ENCODE results near the gene ZNF428. TPM values are rescaled to one million over a fixed set of nuclear protein-coding genes. Genes with fewer than 3 reads are reported as not detected.
"Not testable (repeated sequence)": the region's sequence is repeated elsewhere in the genome, so short reads cannot be mapped to it uniquely, and the experiment has no call there.

Gene ZNF428
- total and polyA plus RNA-seq, 7 donors, result 18.0 to 40.2 (median 33.6) TPM

DNA sequence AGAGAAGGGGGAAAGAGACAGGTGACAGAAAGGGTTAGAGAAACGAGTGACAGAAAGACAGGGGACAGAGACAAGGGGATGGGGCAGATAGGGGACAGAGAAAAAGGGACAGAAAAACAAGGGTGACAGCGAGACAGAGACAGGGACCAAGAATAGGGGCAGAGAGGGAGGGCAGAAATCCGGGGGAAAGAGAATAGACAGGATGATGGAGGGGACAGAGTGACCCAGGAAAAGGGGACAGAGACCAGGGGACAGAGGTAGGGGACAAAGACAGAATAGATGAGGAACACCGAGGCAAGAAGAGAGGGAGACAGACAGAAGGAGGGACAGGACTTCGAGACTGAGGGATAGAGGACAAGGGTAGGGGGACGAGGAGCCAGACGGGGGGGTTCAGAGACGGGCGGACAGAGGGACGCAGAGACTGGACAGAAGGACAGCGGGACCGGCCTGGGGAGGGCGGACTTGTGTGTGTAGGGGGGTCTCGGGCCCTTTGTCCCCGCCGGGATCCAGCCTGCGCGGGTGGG lies 19.6 kb upstream of the ZNF428 start:
- no peaks in the 10 kb centered on the region for H3K9me3 ChIP-seq
- no peaks in the 10 kb centered on the region for H3K36me3 ChIP-seq
- no peak for TF ChIP-seq EP300 (IDR thresholded peaks at IDR 0.05)
- no peak for TF ChIP-seq POLR2A (IDR thresholded peaks at IDR 0.05)
- no peak for DNase-seq
- H3K27me3 ChIP-seq, result no peaks in the 10 kb centered on the region
- H3K27ac ChIP-seq, result peak overlapping the region; percentile 54 to 73 (median 63)
- 7 to 11% methylated on average over 18 of the region's 18 CpGs for WGBS, 2 donors
- intact Hi-C loops (cut with DNase I), result no loop called here
- peak overlapping the region; percentile 36 to 69 (median 62) for H3K4me3 ChIP-seq
- peaks cover 0 to 19% (median 14%) of the 10 kb centered on the region in 4 donors for H3K4me1 ChIP-seq

DNA sequence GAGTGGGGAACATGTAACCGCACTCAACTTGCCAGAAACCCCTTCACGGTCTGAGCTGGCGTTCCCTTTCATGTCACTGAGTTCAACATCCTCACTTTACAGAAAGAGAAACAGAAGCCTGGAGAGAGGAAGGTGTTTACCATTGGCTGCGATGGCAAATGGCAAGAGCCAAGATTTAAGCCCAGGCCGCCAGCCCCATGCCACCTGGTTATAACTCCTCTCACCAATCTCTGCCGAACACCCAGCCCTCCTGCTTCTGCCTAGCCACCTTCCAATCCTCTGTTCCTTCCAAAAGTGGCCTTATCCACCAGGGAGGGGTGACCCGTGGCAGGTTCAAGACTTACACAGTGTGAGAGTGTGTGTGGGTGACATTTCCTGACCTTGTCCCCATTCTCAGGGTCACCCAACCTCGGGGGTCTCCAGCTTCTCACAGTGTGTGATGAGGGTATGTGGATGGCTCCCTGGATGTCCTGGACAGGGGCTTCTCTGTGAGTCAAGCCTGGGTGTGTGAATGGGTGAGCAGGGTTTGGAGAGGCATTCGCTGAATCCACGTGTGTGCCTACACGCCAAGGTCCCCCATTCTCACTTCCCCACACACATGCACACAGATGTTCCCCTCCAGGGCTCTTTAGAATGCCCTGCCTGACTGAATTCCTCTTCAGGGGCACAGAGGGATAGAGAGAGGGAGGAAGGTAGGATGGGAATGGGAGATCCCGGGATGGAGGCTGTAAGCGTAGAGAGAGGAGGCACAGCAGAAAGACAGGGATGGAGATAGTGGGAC lies 19.0 kb upstream of the ZNF428 start:
- H3K36me3 ChIP-seq, result no peaks in the 10 kb centered on the region
- intact Hi-C loops (cut with DNase I), result no loop called here
- no peak for DNase-seq
- H3K9me3 ChIP-seq, result no peaks in the 10 kb centered on the region
- H3K4me3 ChIP-seq, result peak overlapping the region in 1 of 4 donors; percentile 69
- TF ChIP-seq POLR2AphosphoS5 (IDR thresholded peaks at IDR 0.05) (no peak), POLR2A (IDR thresholded peaks at IDR 0.05) (no peak), CTCF (IDR thresholded peaks at IDR 0.05) (no peak), EP300 (IDR thresholded peaks at IDR 0.05) (no peak)
- H3K27me3 ChIP-seq, result no peaks in the 10 kb centered on the region
- peak overlapping the region; percentile 54 to 73 (median 63) for H3K27ac ChIP-seq
- peaks cover 0 to 19% (median 14%) of the 10 kb centered on the region in 4 donors for H3K4me1 ChIP-seq
- WGBS, 2 donors, result 76 to 81% methylated on average over 13 of the region's 13 CpGs

DNA sequence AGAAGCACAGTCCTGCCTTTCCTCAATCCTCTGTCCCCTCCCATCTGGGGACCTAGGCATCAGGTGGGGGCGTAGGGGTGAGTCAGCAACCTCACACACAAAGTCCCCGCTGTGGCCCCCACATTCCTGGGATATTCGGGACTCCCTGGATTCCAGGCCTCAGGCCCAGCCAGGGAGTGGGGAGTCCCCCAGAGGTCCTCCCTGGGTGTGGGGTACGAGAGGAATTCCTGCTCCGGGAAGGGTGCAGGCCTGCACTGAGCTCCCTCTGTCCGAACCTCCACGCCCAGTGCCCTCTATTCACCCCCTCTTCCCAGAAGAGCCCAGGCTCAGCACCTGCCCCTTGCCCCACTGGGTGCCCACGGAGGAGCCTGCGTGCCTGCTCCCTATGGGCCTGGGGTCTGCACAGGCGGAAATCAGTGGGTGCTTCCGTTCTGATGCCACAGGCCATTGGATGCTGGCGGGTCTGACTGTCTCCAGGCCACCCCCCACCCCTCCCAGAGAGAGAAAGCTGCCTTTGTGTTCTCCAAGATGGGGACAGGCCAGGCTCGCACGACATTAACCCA lies 16.8 kb upstream of the ZNF428 start:
- Histone ChIP-seq H3K9me3 (no peaks in the 10 kb centered on the region), H3K27ac (peak overlapping the region; percentile 41 to 64 (median 60)), H3K4me3 (no peak overlapping the region), H3K27me3 (no peaks in the 10 kb centered on the region), H3K4me1 (peaks cover 0 to 19% (median 14%) of the 10 kb centered on the region in 4 donors), H3K36me3 (no peaks in the 10 kb centered on the region)
- no peak for DNase-seq
- TF ChIP-seq POLR2AphosphoS5 (IDR thresholded peaks at IDR 0.05) (peak in 1 of 4 donors; percentile 12), POLR2A (IDR thresholded peaks at IDR 0.05) (no peak), CTCF (IDR thresholded peaks at IDR 0.05) (no peak)
- intact Hi-C loops (cut with DNase I), result no loop called here
- WGBS, 2 donors, result 85 to 87% methylated on average over 14 of the region's 14 CpGs

GRCh38 chr19:43635561-43635940 lies 16.1 kb upstream of the ZNF428 start:
- intact Hi-C loops (cut with DNase I); H3K36me3 ChIP-seq; H3K27me3 ChIP-seq; H3K9me3 ChIP-seq; DNase-seq: not testable (repeated sequence)
- 68 to 77% methylated on average over 2 of the region's 2 CpGs for WGBS, 2 donors
- Histone ChIP-seq H3K27ac (peak overlapping the region; percentile 41 to 64 (median 60)), H3K4me1 (peaks cover 0 to 16% (median 11%) of the 10 kb centered on the region in 4 donors), H3K4me3 (peak overlapping the region in 3 of 4 donors; percentile 17 to 33 (median 24))

DNA sequence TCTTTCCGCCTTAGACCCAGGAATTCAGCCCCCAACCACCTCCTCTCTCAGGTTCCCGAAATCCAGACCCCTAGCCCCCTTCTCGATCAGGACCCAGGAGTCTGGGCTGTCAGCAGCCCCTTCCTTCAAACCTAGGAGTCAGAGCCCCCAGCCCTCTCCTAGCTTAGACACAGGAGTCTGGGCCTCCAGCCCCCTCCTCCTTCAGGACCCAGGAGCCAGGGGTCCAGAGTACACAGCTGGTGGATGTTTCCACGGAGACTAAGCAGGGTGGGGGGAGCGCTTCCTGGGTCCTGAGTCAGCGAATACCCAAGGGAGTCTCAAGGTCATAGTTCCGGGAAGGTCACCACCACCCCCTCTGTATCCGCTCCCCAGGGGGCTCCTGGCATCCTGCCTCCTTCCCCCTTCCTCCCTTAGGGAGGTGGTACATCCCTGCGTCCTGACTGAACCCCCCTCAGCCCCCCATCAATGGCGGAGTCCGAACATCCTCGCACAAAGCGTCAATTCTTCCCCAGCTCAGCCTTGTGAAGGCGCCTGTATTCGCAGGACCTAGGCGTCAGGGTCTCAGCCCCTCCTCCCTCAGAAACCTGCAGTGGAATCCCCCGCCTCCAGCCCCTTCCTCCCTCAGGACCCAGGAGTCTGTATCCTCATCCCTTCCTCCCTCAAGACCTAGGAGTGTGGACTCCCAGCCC lies 15.6 kb upstream of the ZNF428 start:
- Histone ChIP-seq H3K9me3 (no peaks in the 10 kb centered on the region), H3K4me3 (peak overlapping the region; percentile 5 to 33 (median 20)), H3K4me1 (peaks cover 0 to 11% (median 5%) of the 10 kb centered on the region in 4 donors), H3K27ac (peak overlapping the region; percentile 41 to 64 (median 60)), H3K36me3 (no peaks in the 10 kb centered on the region), H3K27me3 (no peaks in the 10 kb centered on the region)
- TF ChIP-seq EP300 (IDR thresholded peaks at IDR 0.05), result no peak
- TF ChIP-seq CTCF (IDR thresholded peaks at IDR 0.05), result no peak
- TF ChIP-seq POLR2AphosphoS5 (IDR thresholded peaks at IDR 0.05), result peak in 2 of 4 donors; percentile 40 to 65
- no peak for TF ChIP-seq POLR2A (IDR thresholded peaks at IDR 0.05)
- WGBS, 2 donors, result 21 to 50% methylated on average over 17 of the region's 17 CpGs
- DNase-seq, result no peak
- intact Hi-C loops (cut with DNase I), result no loop called here

All from sigmoid colon (tissue), 7 donors.